C4-2B (cell line): ENCODE data around the gene LIN7A.

Source experiments
- CTCF ChIP-seq: fragments of 450-650 bp; conservative IDR thresholded peaks from 2 replicates; pipeline ENCODE4 v1.5.1; 2017; ENCODE audit warnings: mild to moderate bottlenecking
- ZFX ChIP-seq: fragments of 450-650 bp; IDR thresholded peaks from 2 replicates; pipeline ENCODE4 v1.6.1; 2017

DNA sequence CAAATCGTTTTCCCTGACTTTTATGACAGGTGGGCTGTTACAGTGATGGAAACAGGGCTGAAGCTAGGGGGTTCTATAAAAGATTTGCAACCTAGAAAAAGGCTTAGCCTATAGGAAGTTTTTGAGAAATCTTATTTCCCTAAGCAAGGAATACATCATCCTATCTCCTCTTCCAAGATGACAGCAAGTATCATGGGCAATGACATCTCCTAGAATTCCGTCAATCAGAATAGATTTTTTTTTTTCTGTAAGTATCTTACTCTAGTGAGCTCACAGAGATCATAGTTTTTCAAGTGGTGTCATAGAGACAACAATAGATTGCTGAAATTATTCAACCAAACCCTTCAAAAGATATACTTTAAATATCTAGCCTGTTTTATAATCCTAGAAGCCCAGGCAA, 112.2 kb downstream of the LIN7A start:
- TF ChIP-seq CTCF (no peak), ZFX (no peak)
